ENCODE measurements around the gene MYO10.
"Not testable (repeated sequence)": the region's sequence is repeated elsewhere in the genome, so short reads cannot be mapped to it uniquely, and the experiment has no call there.

The MYO10 gene

GRCh38 chr5:16879191-16879590 lies 56.9 kb downstream of the MYO10 start:
- Mint-ChIP-seq H3K4me3 (no peak overlapping the region), H3K9me3 (peaks cover 12% of the 10 kb centered on the region), H3K36me3 (ENCODE audit: low read depth) (peaks cover 28% of the 10 kb centered on the region), H3K27me3 (ENCODE audit: low read depth) (peaks cover 5% of the 10 kb centered on the region), H3K27ac (peak overlapping the region in 2 of 3 experiments; percentile 10), H3K4me1 (peaks cover 47% of the 10 kb centered on the region)
- TF ChIP-seq CTCF (IDR thresholded peaks at IDR 0.05; ENCODE audit: unreplicated experiment in 3 of 3): no peak

- H3K4me3 Mint-ChIP-seq: no peak overlapping the region
- peaks cover 36% of the 10 kb centered on the region for H3K4me1 Mint-ChIP-seq
- TF ChIP-seq CTCF (IDR thresholded peaks at IDR 0.05; ENCODE audit: unreplicated experiment in 3 of 3): no peak
- H3K27ac Mint-ChIP-seq: no peak overlapping the region
- H3K27me3 Mint-ChIP-seq (ENCODE audit: low read depth): peaks cover 5% of the 10 kb centered on the region
- H3K36me3 Mint-ChIP-seq (ENCODE audit: low read depth): peaks cover 46% of the 10 kb centered on the region
- peaks cover 19% of the 10 kb centered on the region for H3K9me3 Mint-ChIP-seq
Measured at GRCh38 chr5:16877267-16877935, 58.7 kb downstream of the MYO10 start.

- Mint-ChIP-seq H3K36me3 (ENCODE audit: low read depth) (peaks cover 68% of the 10 kb centered on the region), H3K9me3 (peaks cover 26% of the 10 kb centered on the region), H3K4me1 (peaks cover 16% of the 10 kb centered on the region)
- H3K4me3 Mint-ChIP-seq; H3K27me3 Mint-ChIP-seq (ENCODE audit: low read depth); H3K27ac Mint-ChIP-seq: not testable (repeated sequence)
Measured at GRCh38 chr5:16874424-16874823, 61.7 kb downstream of the MYO10 start.

- peaks cover 5% of the 10 kb centered on the region for H3K27me3 Mint-ChIP-seq (ENCODE audit: low read depth)
- peaks cover 68% of the 10 kb centered on the region for H3K36me3 Mint-ChIP-seq (ENCODE audit: low read depth)
- H3K27ac Mint-ChIP-seq: no peak overlapping the region
- H3K4me3 Mint-ChIP-seq: no peak overlapping the region
- H3K4me1 Mint-ChIP-seq: peaks cover 26% of the 10 kb centered on the region
- peaks cover 25% of the 10 kb centered on the region for H3K9me3 Mint-ChIP-seq
- TF ChIP-seq CTCF (IDR thresholded peaks at IDR 0.05; ENCODE audit: unreplicated experiment in 3 of 3): no peak
Measured at GRCh38 chr5:16871746-16872339, 64.2 kb downstream of the MYO10 start.

GRCh38 chr5:16870878-16871277 lies 65.2 kb downstream of the MYO10 start:
- H3K27me3 Mint-ChIP-seq (ENCODE audit: low read depth): peaks cover 5% of the 10 kb centered on the region
- H3K36me3 Mint-ChIP-seq (ENCODE audit: low read depth): peaks cover 61% of the 10 kb centered on the region

More at GRCh38 chr5:16870878-16871277, 65.2 kb downstream of the MYO10 start:
- Mint-ChIP-seq H3K27ac (no peak overlapping the region), H3K4me3 (no peak overlapping the region), H3K4me1 (peaks cover 34% of the 10 kb centered on the region), H3K9me3 (peaks cover 24% of the 10 kb centered on the region)
- TF ChIP-seq CTCF (IDR thresholded peaks at IDR 0.05; ENCODE audit: unreplicated experiment in 3 of 3): no peak

Measured in nephron (organoid).